ENCODE data around the gene FOXK2. TPM values are rescaled to one million over a fixed set of nuclear protein-coding genes. Genes with fewer than 3 reads are reported as not detected.
A peak's percentile ranks its signal among the peaks of the same experiment; 100 is the strongest.

Gene FOXK2
- total RNA-seq, 1 experiment from 2014 or later = 118 TPM

- no peaks in the 10 kb centered on the region for H3K9me3 Mint-ChIP-seq (ENCODE audit: unreplicated experiment)
- peaks cover 11% of the 10 kb centered on the region for H3K4me1 Mint-ChIP-seq (ENCODE audit: low read depth, unreplicated experiment)
- H3K4me3 Mint-ChIP-seq (ENCODE audit: unreplicated experiment) = no peak overlapping the region
- no peaks in the 10 kb centered on the region for H3K27me3 Mint-ChIP-seq (ENCODE audit: insufficient read depth, unreplicated experiment)
- Histone ChIP-seq H3K27me3 (replicated peaks; ENCODE audit: control insufficient read depth, insufficient read depth, low read length) (no peaks in the 10 kb centered on the region), H3K9me3 (no peaks in the 10 kb centered on the region), H3K36me3 (ENCODE audit: control insufficient read depth, insufficient read depth, low read length) (peaks cover 6% of the 10 kb centered on the region), H3K4me1 (no peaks in the 10 kb centered on the region), H3K4me3 (ENCODE audit: low read depth, low read length) (no peak overlapping the region)
- DNase-seq = no peak
- TF ChIP-seq, protein P1, sequence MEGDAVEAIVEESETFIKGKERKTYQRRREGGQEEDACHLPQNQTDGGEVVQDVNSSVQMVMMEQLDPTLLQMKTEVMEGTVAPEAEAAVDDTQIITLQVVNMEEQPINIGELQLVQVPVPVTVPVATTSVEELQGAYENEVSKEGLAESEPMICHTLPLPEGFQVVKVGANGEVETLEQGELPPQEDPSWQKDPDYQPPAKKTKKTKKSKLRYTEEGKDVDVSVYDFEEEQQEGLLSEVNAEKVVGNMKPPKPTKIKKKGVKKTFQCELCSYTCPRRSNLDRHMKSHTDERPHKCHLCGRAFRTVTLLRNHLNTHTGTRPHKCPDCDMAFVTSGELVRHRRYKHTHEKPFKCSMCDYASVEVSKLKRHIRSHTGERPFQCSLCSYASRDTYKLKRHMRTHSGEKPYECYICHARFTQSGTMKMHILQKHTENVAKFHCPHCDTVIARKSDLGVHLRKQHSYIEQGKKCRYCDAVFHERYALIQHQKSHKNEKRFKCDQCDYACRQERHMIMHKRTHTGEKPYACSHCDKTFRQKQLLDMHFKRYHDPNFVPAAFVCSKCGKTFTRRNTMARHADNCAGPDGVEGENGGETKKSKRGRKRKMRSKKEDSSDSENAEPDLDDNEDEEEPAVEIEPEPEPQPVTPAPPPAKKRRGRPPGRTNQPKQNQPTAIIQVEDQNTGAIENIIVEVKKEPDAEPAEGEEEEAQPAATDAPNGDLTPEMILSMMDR (IDR thresholded peaks at IDR 0.05; ENCODE audit: insufficient read depth in 1 of 2, low read depth in 1 of 2, low read length in 1 of 2, severe bottlenecking in 1 of 2, unreplicated experiment in 1 of 2) = no peak
- POLR2A ChIA-PET = no interaction called here
- CTCF ChIA-PET = no interaction called here
- intact Hi-C loops (cut with micrococcal nuclease; ENCODE audit: unreplicated experiment) = no loop called here
- H3K27ac Mint-ChIP-seq (ENCODE audit: unreplicated experiment) = no peak overlapping the region
- BruUV-seq (replicated peaks) = no TSS peak
- peaks cover 80% of the 10 kb centered on the region for H3K36me3 Mint-ChIP-seq (ENCODE audit: insufficient read depth, unreplicated experiment)
Measured at GRCh38 chr17:82590216-82590615, 70.7 kb downstream of the FOXK2 start.

- Mint-ChIP-seq H3K27ac (ENCODE audit: unreplicated experiment) (no peak overlapping the region), H3K4me1 (ENCODE audit: low read depth, unreplicated experiment) (peaks cover 11% of the 10 kb centered on the region), H3K4me3 (ENCODE audit: unreplicated experiment) (no peak overlapping the region), H3K9me3 (ENCODE audit: unreplicated experiment) (no peaks in the 10 kb centered on the region), H3K36me3 (ENCODE audit: insufficient read depth, unreplicated experiment) (peaks cover 80% of the 10 kb centered on the region), H3K27me3 (ENCODE audit: insufficient read depth, unreplicated experiment) (no peaks in the 10 kb centered on the region)
- peaks cover 7% of the 10 kb centered on the region for H3K36me3 ChIP-seq (ENCODE audit: control insufficient read depth, insufficient read depth, low read length)
- no peaks in the 10 kb centered on the region for H3K4me1 ChIP-seq
- TF ChIP-seq, protein P1 (IDR thresholded peaks at IDR 0.05; ENCODE audit: insufficient read depth in 1 of 2, low read depth in 1 of 2, low read length in 1 of 2, severe bottlenecking in 1 of 2, unreplicated experiment in 1 of 2) = no peak
- no peaks in the 10 kb centered on the region for H3K27me3 ChIP-seq (replicated peaks; ENCODE audit: control insufficient read depth, insufficient read depth, low read length)
- no peaks in the 10 kb centered on the region for H3K9me3 ChIP-seq
- ChIA-PET CTCF (no interaction called here), POLR2A (no interaction called here)
- intact Hi-C loops (cut with micrococcal nuclease; ENCODE audit: unreplicated experiment) = no loop called here
- no TSS peak for BruUV-seq (replicated peaks)
- DNase-seq = no peak
- H3K4me3 ChIP-seq (ENCODE audit: low read depth, low read length) = no peak overlapping the region
Measured at GRCh38 chr17:82590881-82591539, 71.5 kb downstream of the FOXK2 start.

- Mint-ChIP-seq H3K27ac (ENCODE audit: unreplicated experiment) (peak overlapping the region; percentile 47), H3K9me3 (ENCODE audit: unreplicated experiment) (no peaks in the 10 kb centered on the region), H3K4me1 (ENCODE audit: low read depth, unreplicated experiment) (peaks cover 11% of the 10 kb centered on the region), H3K27me3 (ENCODE audit: insufficient read depth, unreplicated experiment) (no peaks in the 10 kb centered on the region), H3K36me3 (ENCODE audit: insufficient read depth, unreplicated experiment) (peaks cover 82% of the 10 kb centered on the region), H3K4me3 (ENCODE audit: unreplicated experiment) (no peak overlapping the region)
- Histone ChIP-seq H3K4me3 (ENCODE audit: low read depth, low read length) (no peak overlapping the region), H3K36me3 (ENCODE audit: control insufficient read depth, insufficient read depth, low read length) (peaks cover 5% of the 10 kb centered on the region), H3K27me3 (replicated peaks; ENCODE audit: control insufficient read depth, insufficient read depth, low read length) (no peaks in the 10 kb centered on the region), H3K4me1 (no peaks in the 10 kb centered on the region), H3K9me3 (no peaks in the 10 kb centered on the region)
- ChIA-PET POLR2A (no interaction called here), CTCF (no interaction called here)
- DNase-seq = peak in 1 of 2 experiments; percentile 35
- TF ChIP-seq, protein P1 (IDR thresholded peaks at IDR 0.05; ENCODE audit: insufficient read depth in 1 of 2, low read depth in 1 of 2, low read length in 1 of 2, severe bottlenecking in 1 of 2, unreplicated experiment in 1 of 2) = no peak
- intact Hi-C loops (cut with micrococcal nuclease; ENCODE audit: unreplicated experiment) = no loop called here
- BruUV-seq (replicated peaks) = no TSS peak
Measured at GRCh38 chr17:82592289-82592766, 72.8 kb downstream of the FOXK2 start.
